HG02588 (cell line): ENCODE data around the gene EFNA5.
A peak's percentile ranks its signal among the peaks of the same experiment; 100 is the strongest.

Experiments used
- ATAC-seq: cut with Tn5 transposase; IDR thresholded peaks from one replicate; pipeline ENCODE4 v1.9.1; 2021; ENCODE audit warnings: mild to moderate bottlenecking, moderate library complexity; ENCODE audit not compliant: unreplicated experiment

Gene EFNA5

GRCh38 chr5:107403228-107403953 is 267.3 kb downstream of the EFNA5 start:
- ATAC-seq, result no peak

- no peak for ATAC-seq
These were observed 268.1 kb downstream of the EFNA5 start for GRCh38 chr5:107402434-107403227.

- no peak for ATAC-seq
These were observed 269.1 kb downstream of the EFNA5 start for GRCh38 chr5:107401470-107402122.

- no peak for ATAC-seq
These were observed 270.4 kb downstream of the EFNA5 start for GRCh38 chr5:107400328-107400727.

GRCh38 chr5:107398703-107399102 is 272.0 kb downstream of the EFNA5 start:
- no peak for ATAC-seq

GRCh38 chr5:107396351-107396690 is 274.4 kb downstream of the EFNA5 start:
- peak; percentile 47 for ATAC-seq

- peak; percentile 90 for ATAC-seq
These were observed 274.9 kb downstream of the EFNA5 start for GRCh38 chr5:107395632-107396350.

GRCh38 chr5:107393851-107394250 is 276.9 kb downstream of the EFNA5 start:
- ATAC-seq, result no peak

GRCh38 chr5:107391787-107392186 is 278.9 kb downstream of the EFNA5 start:
- no peak for ATAC-seq

GRCh38 chr5:107389775-107390148 is 281.0 kb downstream of the EFNA5 start:
- ATAC-seq, result no peak

GRCh38 chr5:107389130-107389774 is 281.5 kb downstream of the EFNA5 start:
- peak; percentile 87 for ATAC-seq

GRCh38 chr5:107388141-107388861 is 282.4 kb downstream of the EFNA5 start:
- ATAC-seq, result peak; percentile 43

GRCh38 chr5:107387526-107388140 is 283.1 kb downstream of the EFNA5 start:
- ATAC-seq, result no peak

- no peak for ATAC-seq
These were observed 285.0 kb downstream of the EFNA5 start for GRCh38 chr5:107385708-107386107.

- ATAC-seq, result no peak
These were observed 286.5 kb downstream of the EFNA5 start for GRCh38 chr5:107384256-107384655.

GRCh38 chr5:107383414-107383813 is 287.3 kb downstream of the EFNA5 start:
- ATAC-seq, result no peak

GRCh38 chr5:107381189-107381856 is 289.4 kb downstream of the EFNA5 start:
- ATAC-seq, result no peak

- no peak for ATAC-seq
These were observed 290.1 kb downstream of the EFNA5 start for GRCh38 chr5:107380654-107381053.
